Suprapubic skin (tissue), 4 donors: ENCODE measurements around the gene LSM5. TPM values are rescaled to one million over a fixed set of nuclear protein-coding genes. Genes with fewer than 3 reads are reported as not detected.

ENCODE experiments used
- DNase-seq, 2 donors: peaks; one replicate each; pipeline ENCODE4 v3.0.0-alpha.2; 2019; ENCODE audit warnings: low spot score in 2 of 2
- H3K27ac ChIP-seq: fragments of 200-600 bp; sonication (generic); one replicate; pipeline ENCODE4 v1.5.1; 2019
- H3K27me3 ChIP-seq: fragments of 200-600 bp; sonication (generic); one replicate; pipeline ENCODE4 v1.5.1; 2019
- H3K36me3 ChIP-seq: fragments of 200-600 bp; sonication (generic); one replicate; pipeline ENCODE4 v1.5.1; 2019
- H3K4me1 ChIP-seq: fragments of 200-600 bp; sonication (generic); one replicate; pipeline ENCODE4 v1.5.1; 2019
- H3K4me3 ChIP-seq: fragments of 200-600 bp; sonication (generic); one replicate; pipeline ENCODE4 v1.5.1; 2019; ENCODE audit warnings: mild to moderate bottlenecking
- H3K9me3 ChIP-seq: fragments of 200-600 bp; sonication (generic); one replicate; pipeline ENCODE4 v1.5.1; 2019
- CTCF ChIP-seq, 2 donors: fragments of 200-600 bp in 1 of 2; fragments of 450-650 bp in 1 of 2; sonication (generic) in 1 of 2; IDR thresholded peaks; one replicate each; pipeline ENCODE4 v1.5.1; 2016 to 2019; ENCODE audit warnings: antibody characterized with exemption in 2 of 2, mild to moderate bottlenecking in 1 of 2, moderate library complexity in 1 of 2
- EP300 ChIP-seq: sonication (generic); formaldehyde crosslinking; IDR thresholded peaks from one replicate; pipeline ENCODE4 v1.6.1; 2017; ENCODE audit warnings: antibody characterized with exemption
- POLR2A ChIP-seq, 2 donors: fragments of 450-650 bp; IDR thresholded peaks; one replicate each; pipeline ENCODE4 v1.6.1; 2017; ENCODE audit warnings: antibody characterized with exemption in 2 of 2, mild to moderate bottlenecking in 2 of 2, moderate library complexity in 2 of 2
- POLR2AphosphoS5 ChIP-seq, 3 donors: sonication (generic); formaldehyde crosslinking; IDR thresholded peaks; one replicate each; pipeline ENCODE4 v1.6.1; 2017; ENCODE audit warnings: antibody characterized with exemption in 3 of 3
- WGBS: methylation state at CpG from one replicate; pipeline ENCODE4 v1.1.5; 2018; 5-methylcytosine and 5-hydroxymethylcytosine counted together
- total RNA-seq, 4 donors: library from RNA; depleted of rRNA; stranded (reverse); fragments of >200 nt; gene quantifications; one replicate each; pipeline ENCODE4 v1.1.0, GENCODE V29; 2016

LSM5 gene
- total RNA-seq, 4 donors from 2014 or later = 13.4 to 18.9 (median 13.9) TPM

GRCh38 chr7:32459788-32460187 lies 30.4 kb downstream of the LSM5 start:
- no peak overlapping the region for H3K27ac ChIP-seq
- WGBS = 35% methylated on average over 2 of the region's 2 CpGs
- H3K4me3 ChIP-seq = no peak overlapping the region
- DNase-seq = no peak
- no peaks in the 10 kb centered on the region for H3K9me3 ChIP-seq
- TF ChIP-seq EP300 (no peak), POLR2A (IDR thresholded peaks at IDR 0.05) (no peak), CTCF (IDR thresholded peaks at IDR 0.05) (no peak), POLR2AphosphoS5 (IDR thresholded peaks at IDR 0.05) (no peak)
- no peaks in the 10 kb centered on the region for H3K36me3 ChIP-seq
- H3K27me3 ChIP-seq = no peaks in the 10 kb centered on the region
- no peaks in the 10 kb centered on the region for H3K4me1 ChIP-seq

GRCh38 chr7:32458025-32458424 lies 32.2 kb downstream of the LSM5 start:
- no peak for DNase-seq
- 64% methylated on average over 3 of the region's 3 CpGs for WGBS
- H3K4me1 ChIP-seq = no peaks in the 10 kb centered on the region
- no peaks in the 10 kb centered on the region for H3K9me3 ChIP-seq
- H3K27me3 ChIP-seq = peaks cover 6% of the 10 kb centered on the region
- H3K36me3 ChIP-seq = no peaks in the 10 kb centered on the region
- TF ChIP-seq POLR2AphosphoS5 (IDR thresholded peaks at IDR 0.05) (no peak), EP300 (no peak), CTCF (IDR thresholded peaks at IDR 0.05) (no peak), POLR2A (IDR thresholded peaks at IDR 0.05) (no peak)
- H3K27ac ChIP-seq = no peak overlapping the region
- no peak overlapping the region for H3K4me3 ChIP-seq

GRCh38 chr7:32453341-32454011 lies 36.7 kb downstream of the LSM5 start:
- no peak for DNase-seq
- TF ChIP-seq POLR2AphosphoS5 (IDR thresholded peaks at IDR 0.05) (no peak), EP300 (no peak), POLR2A (IDR thresholded peaks at IDR 0.05) (no peak), CTCF (IDR thresholded peaks at IDR 0.05) (no peak)
- Histone ChIP-seq H3K27me3 (peaks cover 6% of the 10 kb centered on the region), H3K4me1 (no peaks in the 10 kb centered on the region), H3K27ac (no peak overlapping the region), H3K9me3 (no peaks in the 10 kb centered on the region), H3K36me3 (no peaks in the 10 kb centered on the region), H3K4me3 (no peak overlapping the region)
- WGBS = 53% methylated on average over 8 of the region's 8 CpGs

GRCh38 chr7:32447218-32447617 lies 43.0 kb downstream of the LSM5 start:
- no peaks in the 10 kb centered on the region for H3K36me3 ChIP-seq
- H3K9me3 ChIP-seq = no peaks in the 10 kb centered on the region
- DNase-seq = no peak
- WGBS = 80% methylated on average over 2 of the region's 2 CpGs
- H3K27me3 ChIP-seq = peaks cover 3% of the 10 kb centered on the region
- H3K4me3 ChIP-seq = no peak overlapping the region
- H3K27ac ChIP-seq = no peak overlapping the region
- no peaks in the 10 kb centered on the region for H3K4me1 ChIP-seq
- TF ChIP-seq CTCF (IDR thresholded peaks at IDR 0.05) = no peak

- TF ChIP-seq EP300 (no peak), CTCF (IDR thresholded peaks at IDR 0.05) (no peak), POLR2AphosphoS5 (IDR thresholded peaks at IDR 0.05) (no peak), POLR2A (IDR thresholded peaks at IDR 0.05) (no peak)
- DNase-seq = no peak
- H3K4me3 ChIP-seq = no peak overlapping the region
- H3K9me3 ChIP-seq = no peaks in the 10 kb centered on the region
- no peaks in the 10 kb centered on the region for H3K36me3 ChIP-seq
- H3K27me3 ChIP-seq = peaks cover 4% of the 10 kb centered on the region
- H3K27ac ChIP-seq = no peak overlapping the region
- 92% methylated on average over 5 of the region's 5 CpGs for WGBS
- H3K4me1 ChIP-seq = no peaks in the 10 kb centered on the region
Measured at GRCh38 chr7:32436146-32436928, 53.8 kb downstream of the LSM5 start.
